RKO (cell line): ENCODE data around the gene MORC3.
"Not testable (repeated sequence)": the region's sequence is repeated elsewhere in the genome, so short reads cannot be mapped to it uniquely, and the experiment has no call there.

Experiments used
- DNase-seq: peaks from one replicate; pipeline ENCODE4 v3.0.0-alpha.2; 2016; ENCODE audit warnings: low spot score

Gene MORC3

GRCh38 chr21:36325373-36326010, 5.5 kb downstream of the MORC3 start:
- no peak for DNase-seq

GRCh38 chr21:36330904-36331303, 10.9 kb downstream of the MORC3 start:
- peak; percentile 70 for DNase-seq

- peak; percentile 22 for DNase-seq
Measured at GRCh38 chr21:36337099-36337509, 17.1 kb downstream of the MORC3 start.

GRCh38 chr21:36338975-36339374, 19.0 kb downstream of the MORC3 start:
- DNase-seq, result no peak

GRCh38 chr21:36342581-36342980, 22.6 kb downstream of the MORC3 start:
- DNase-seq, result not testable (repeated sequence)

- DNase-seq, result no peak
Measured at GRCh38 chr21:36344931-36345330, 24.9 kb downstream of the MORC3 start.

GRCh38 chr21:36347278-36347961, 27.4 kb downstream of the MORC3 start:
- DNase-seq, result no peak

- peak; percentile 17 for DNase-seq
Measured at GRCh38 chr21:36347962-36348328, 27.9 kb downstream of the MORC3 start.

GRCh38 chr21:36349315-36349714, 29.3 kb downstream of the MORC3 start:
- no peak for DNase-seq

- DNase-seq, result peak; percentile 19
Measured at GRCh38 chr21:36350282-36350910, 30.4 kb downstream of the MORC3 start.

- no peak for DNase-seq
Measured at GRCh38 chr21:36354918-36355680, 35.1 kb downstream of the MORC3 start.

GRCh38 chr21:36355868-36356267, 35.9 kb downstream of the MORC3 start:
- no peak for DNase-seq

- no peak for DNase-seq
Measured at GRCh38 chr21:36359185-36359584, 39.2 kb downstream of the MORC3 start.

GRCh38 chr21:36369064-36369685, 49.2 kb downstream of the MORC3 start:
- DNase-seq, result no peak

- no peak for DNase-seq
Measured at GRCh38 chr21:36375994-36376393, 56.0 kb downstream of the MORC3 start.

- DNase-seq, result no peak
Measured at GRCh38 chr21:36377391-36377842, 57.4 kb downstream of the MORC3 start.

GRCh38 chr21:36379251-36379650, 59.3 kb downstream of the MORC3 start:
- no peak for DNase-seq

GRCh38 chr21:36381841-36382589, 62.0 kb downstream of the MORC3 start:
- DNase-seq, result no peak

- DNase-seq, result not testable (repeated sequence)
Measured at GRCh38 chr21:36382722-36383121, 62.7 kb downstream of the MORC3 start.

GRCh38 chr21:36384885-36385232, 64.9 kb downstream of the MORC3 start:
- DNase-seq, result no peak

- DNase-seq, result peak; percentile 76
Measured at GRCh38 chr21:36385233-36386030, 65.4 kb downstream of the MORC3 start, which contains the start of gene CHAF1B. Gene CHAF1B (plus strand): TSS chr21:36385392. CDS start chr21:36386137, 745 bp downstream.
